Panc1 (cell line): ENCODE results near the gene MEGF11. TPM values are rescaled to one million over a fixed set of nuclear protein-coding genes. Genes with fewer than 3 reads are reported as not detected.

Source experiments
- ATAC-seq: fragments of 200-7000 bp; cut with Tn5 transposase; 2 replicates; pipeline ENCODE4 v1.9.1; 2020; ENCODE audit warnings: mild to moderate bottlenecking, moderate library complexity
- BruUV-seq: library from RNA; stranded (reverse); fragments of 400-500 nt; replicated peaks from 2 replicates; lab custom pipeline; 2021; lab: Mats Ljungman, UMichigan
- CTCF ChIA-PET: fragments of 300-600 bp; sonication (Branson Sonifier 250); formaldehyde crosslinking; loops from one replicate; lab custom pipeline; 2022; ENCODE audit warnings: antibody characterized with exemption; lab: Charles Lee
- POLR2A ChIA-PET: fragments of 300-600 bp; sonication (Branson Sonifier 250); formaldehyde crosslinking; loops from one replicate; lab custom pipeline; 2022; ENCODE audit warnings: antibody characterized with exemption; lab: Charles Lee
- DNase-seq: peaks from one replicate; pipeline ENCODE4 v3.0.0-alpha.2; 2010; ENCODE audit warnings: low read depth, low spot score
- H3K27ac ChIP-seq: 2 replicates; pipeline ENCODE4 v1.5.1; 2011; ENCODE audit warnings: mild to moderate bottlenecking, low read length, inconsistent platforms
- H3K27me3 ChIP-seq: fragments of 200-500 bp; sonication (Bioruptor generic); 2 replicates; pipeline ENCODE4 v1.6.0; 2014; ENCODE audit warnings: low read length, inconsistent platforms; ENCODE audit not compliant: control insufficient read depth, insufficient read depth
- H3K36me3 ChIP-seq: fragments of 200-500 bp; sonication (Bioruptor generic); 2 replicates; pipeline ENCODE4 v1.5.1; 2014; ENCODE audit warnings: inconsistent platforms, mild to moderate bottlenecking, low read length, moderate library complexity; ENCODE audit not compliant: control insufficient read depth, insufficient read depth
- H3K4me1 ChIP-seq: 2 replicates; pipeline ENCODE4 v1.5.1; 2011; ENCODE audit warnings: inconsistent platforms, mild to moderate bottlenecking, low read length, moderate library complexity; ENCODE audit not compliant: control insufficient read depth, insufficient read depth
- H3K4me3 ChIP-seq, 2 experiments: 2 replicates each; pipeline ENCODE4 v1.5.1; 2011 to 2012; ENCODE audit warnings: low read depth in 2 of 2, low read length in 2 of 2, mild to moderate bottlenecking in 2 of 2, inconsistent platforms in 1 of 2, moderate library complexity in 1 of 2
- H3K9me3 ChIP-seq: fragments of 200-500 bp; sonication (Bioruptor generic); 2 replicates; pipeline ENCODE4 v1.5.1; 2014; ENCODE audit warnings: low read depth, mild to moderate bottlenecking, inconsistent platforms, low read length, moderate library complexity; ENCODE audit not compliant: control insufficient read depth, insufficient read depth
- CTCF ChIP-seq: fragments of 450-650 bp; IDR thresholded peaks from 2 replicates; pipeline ENCODE4 v1.5.1; 2017; ENCODE audit warnings: mild to moderate bottlenecking
- POLR2AphosphoS5 ChIP-seq: IDR thresholded peaks from 2 replicates; pipeline ENCODE4 v1.6.1; 2012; ENCODE audit warnings: mild to moderate bottlenecking, low read depth, low read length, moderate library complexity
- REST ChIP-seq, 2 experiments: IDR thresholded peaks; 2 replicates each; pipeline ENCODE4 v1.6.1; 2011 to 2012; ENCODE audit warnings: low read depth in 2 of 2, control low read depth in 1 of 2, low read length in 1 of 2, mild to moderate bottlenecking in 1 of 2, moderate library complexity in 1 of 2; ENCODE audit not compliant: insufficient read depth in 1 of 2
- SIN3A ChIP-seq: IDR thresholded peaks from 2 replicates; pipeline ENCODE4 v1.6.1; 2012; ENCODE audit warnings: low read depth, mild to moderate bottlenecking, low read length, moderate library complexity, borderline replicate concordance; ENCODE audit not compliant: insufficient read depth
- TCF7L2 ChIP-seq: IDR thresholded peaks from 2 replicates; pipeline ENCODE4 v1.6.1; 2011; ENCODE audit warnings: mild to moderate bottlenecking, low read depth, low read length, inconsistent platforms
- in situ Hi-C: cut with HindIII; loops from 2 replicates; pipeline ENCODE4 v1.10.0; 2016; ENCODE audit warnings: low sequenced_read_pairs, low pct_unique_long_range_greater_than_20kb
- intact Hi-C: fragments of 100-400 bp; cut with micrococcal nuclease; formaldehyde crosslinking; loops from one replicate; pipeline ENCODE4 v1.10.0; 2022; ENCODE audit not compliant: unreplicated experiment
- total RNA-seq: library from RNA; stranded (reverse); gene quantifications from one replicate; pipeline ENCODE4 v1.2.1, GENCODE V29; 2021; ENCODE audit not compliant: unreplicated experiment

MEGF11 gene
- total RNA-seq, 1 experiment from 2014 or later: 0.95 TPM

GRCh38 chr15:66229790-66230465 is 23.6 kb downstream of the MEGF11 start:
- H3K4me1 ChIP-seq: no peaks in the 10 kb centered on the region
- intact Hi-C loops: no loop called here
- no peaks in the 10 kb centered on the region for H3K27me3 ChIP-seq
- no peaks in the 10 kb centered on the region for H3K36me3 ChIP-seq
- no peak for TF ChIP-seq SIN3A
- TF ChIP-seq TCF7L2: no peak
- TF ChIP-seq REST (IDR thresholded peaks at IDR 0.05; ENCODE audit: insufficient read depth in 1 of 2, low read depth in 2 of 2, low read length in 1 of 2): no peak
- TF ChIP-seq POLR2AphosphoS5: no peak
- TF ChIP-seq CTCF: no peak
- no peak overlapping the region for H3K27ac ChIP-seq
- BruUV-seq: no TSS peak
- DNase-seq: no peak
- ChIA-PET POLR2A (no interaction called here), CTCF (no interaction called here)
- no peak overlapping the region for H3K4me3 ChIP-seq
- H3K9me3 ChIP-seq: no peaks in the 10 kb centered on the region
- in situ Hi-C loops: no loop called here
- no peak for ATAC-seq

GRCh38 chr15:66228807-66229735 is 24.5 kb downstream of the MEGF11 start:
- no peaks in the 10 kb centered on the region for H3K36me3 ChIP-seq
- intact Hi-C loops (no loop called here), in situ Hi-C loops (no loop called here)
- DNase-seq: no peak
- H3K27ac ChIP-seq: no peak overlapping the region
- no TSS peak for BruUV-seq
- H3K9me3 ChIP-seq: no peaks in the 10 kb centered on the region
- TF ChIP-seq SIN3A (no peak), POLR2AphosphoS5 (no peak), CTCF (no peak)
- H3K4me3 ChIP-seq: no peak overlapping the region
- H3K27me3 ChIP-seq: no peaks in the 10 kb centered on the region
- no peak for ATAC-seq
- ChIA-PET POLR2A (no interaction called here), CTCF (no interaction called here)
- H3K4me1 ChIP-seq: no peaks in the 10 kb centered on the region
